Muscle of leg (tissue), 11 donors: ENCODE results near the gene DLG1. TPM values are rescaled to one million over a fixed set of nuclear protein-coding genes. Genes with fewer than 3 reads are reported as not detected.

ENCODE experiments used
- DNase-seq: peaks from one replicate; pipeline ENCODE4 v3.0.0; 2013
- H3K27ac ChIP-seq: one replicate; pipeline ENCODE4 v1.5.1; 2013; ENCODE audit warnings: mild to moderate bottlenecking, low read length, control low read depth
- H3K27me3 ChIP-seq: one replicate; pipeline ENCODE4 v1.6.1; 2013; ENCODE audit warnings: low read length; ENCODE audit not compliant: control insufficient read depth, insufficient read depth
- H3K36me3 ChIP-seq: one replicate; pipeline ENCODE4 v1.6.1; 2013; ENCODE audit warnings: low read length; ENCODE audit not compliant: control insufficient read depth, insufficient read depth
- H3K4me1 ChIP-seq: one replicate; pipeline ENCODE4 v1.6.1; 2013; ENCODE audit warnings: low read length; ENCODE audit not compliant: control insufficient read depth, insufficient read depth
- H3K4me3 ChIP-seq: one replicate; pipeline ENCODE4 v1.5.1; 2013; ENCODE audit warnings: low read length, control low read depth
- H3K9me3 ChIP-seq: replicated peaks from 2 replicates; pipeline ENCODE4 v1.6.1; 2013; ENCODE audit warnings: low read depth, low read length; ENCODE audit not compliant: control insufficient read depth
- WGBS: methylation state at CpG from one replicate; pipeline ENCODE4 v1.1.5; 2013; ENCODE audit warnings: missing lambda C conversion rate; ENCODE audit not compliant: insufficient coverage; 5-methylcytosine and 5-hydroxymethylcytosine counted together
- polyA plus RNA-seq, 8 donors: library from polyadenylated mRNA; unstranded; fragments of 120-200 nt; gene quantifications; one replicate each; pipeline versions ENCODE4 v1.2.1 to v1.2.3, GENCODE V29; 2013; ENCODE audit warnings: inconsistent platforms in 1 of 8, low replicate concordance in 1 of 8; ENCODE audit not compliant: insufficient read length in 8 of 8, insufficient read depth in 1 of 8
- total RNA-seq: library from RNA; stranded (reverse); fragments of 120-200 nt; gene quantifications from one replicate; pipeline ENCODE4 v1.2.4, GENCODE V29; 2013

Gene DLG1
- total and polyA plus RNA-seq, 9 donors, result 27.7 to 47.3 (median 39.0) TPM

- WGBS, result 84% methylated on average over 2 of the region's 3 CpGs
- Histone ChIP-seq H3K4me3 (no peak overlapping the region), H3K27ac (no peak overlapping the region), H3K9me3 (no peaks in the 10 kb centered on the region), H3K4me1 (peaks cover 6% of the 10 kb centered on the region), H3K27me3 (no peaks in the 10 kb centered on the region), H3K36me3 (no peaks in the 10 kb centered on the region)
- DNase-seq, result no peak
Measured at GRCh38 chr3:197302696-197303341, 4.4 kb upstream of the DLG1 start.

GRCh38 chr3:197302033-197302432 lies 3.6 kb upstream of the DLG1 start:
- no peak overlapping the region for H3K27ac ChIP-seq
- H3K9me3 ChIP-seq, result no peaks in the 10 kb centered on the region
- no peaks in the 10 kb centered on the region for H3K27me3 ChIP-seq
- DNase-seq, result no peak
- WGBS, result 83% methylated on average over 1 of the region's 3 CpGs
- peaks cover 6% of the 10 kb centered on the region for H3K4me1 ChIP-seq
- no peaks in the 10 kb centered on the region for H3K36me3 ChIP-seq
- H3K4me3 ChIP-seq, result no peak overlapping the region

GRCh38 chr3:197300361-197300760 lies 1.9 kb upstream of the DLG1 start:
- H3K4me3 ChIP-seq, result no peak overlapping the region
- no peaks in the 10 kb centered on the region for H3K27me3 ChIP-seq
- DNase-seq, result no peak
- H3K27ac ChIP-seq, result no peak overlapping the region
- H3K36me3 ChIP-seq, result no peaks in the 10 kb centered on the region
- H3K4me1 ChIP-seq, result peaks cover 6% of the 10 kb centered on the region
- 82% methylated on average over 6 of the region's 7 CpGs for WGBS
- H3K9me3 ChIP-seq, result no peaks in the 10 kb centered on the region

- peak overlapping the region; percentile 38 for H3K27ac ChIP-seq
- no peaks in the 10 kb centered on the region for H3K27me3 ChIP-seq
- H3K4me1 ChIP-seq, result peaks cover 6% of the 10 kb centered on the region
- no peaks in the 10 kb centered on the region for H3K9me3 ChIP-seq
- 11% methylated on average over 28 of the region's 42 CpGs for WGBS
- peak; percentile 31 for DNase-seq
- peak overlapping the region; percentile 82 for H3K4me3 ChIP-seq
- H3K36me3 ChIP-seq, result no peaks in the 10 kb centered on the region
Measured at GRCh38 chr3:197298945-197299854, 788 bp upstream of the DLG1 start.

- Histone ChIP-seq H3K36me3 (peaks cover 3% of the 10 kb centered on the region), H3K27me3 (no peaks in the 10 kb centered on the region), H3K27ac (peak overlapping the region; percentile 90), H3K4me3 (peak overlapping the region; percentile 82), H3K9me3 (no peaks in the 10 kb centered on the region), H3K4me1 (peaks cover 6% of the 10 kb centered on the region)
- DNase-seq, result peak; percentile 95
- WGBS, result 0% methylated on average over 76 of the region's 100 CpGs
Measured at GRCh38 chr3:197297476-197298340, 704 bp downstream of the DLG1 start.

GRCh38 chr3:197297002-197297401 lies 1.4 kb downstream of the DLG1 start:
- 0% methylated on average over 7 of the region's 15 CpGs for WGBS
- peak overlapping the region; percentile 63 for H3K27ac ChIP-seq
- no peaks in the 10 kb centered on the region for H3K27me3 ChIP-seq
- no peak for DNase-seq
- H3K9me3 ChIP-seq, result no peaks in the 10 kb centered on the region
- peaks cover 3% of the 10 kb centered on the region for H3K36me3 ChIP-seq
- peak overlapping the region; percentile 82 for H3K4me3 ChIP-seq
- H3K4me1 ChIP-seq, result peaks cover 6% of the 10 kb centered on the region

GRCh38 chr3:197296545-197296944 lies 1.9 kb downstream of the DLG1 start:
- Histone ChIP-seq H3K4me1 (peaks cover 6% of the 10 kb centered on the region), H3K36me3 (peaks cover 3% of the 10 kb centered on the region), H3K4me3 (peak overlapping the region; percentile 82), H3K27me3 (no peaks in the 10 kb centered on the region), H3K27ac (no peak overlapping the region), H3K9me3 (no peaks in the 10 kb centered on the region)
- no CpG with 5 or more reads among the region's 2 CpGs for WGBS
- DNase-seq, result no peak

GRCh38 chr3:197295871-197296270 lies 2.5 kb downstream of the DLG1 start:
- peaks cover 3% of the 10 kb centered on the region for H3K36me3 ChIP-seq
- no peak overlapping the region for H3K4me3 ChIP-seq
- H3K27ac ChIP-seq, result no peak overlapping the region
- no CpG with 5 or more reads among the region's 2 CpGs for WGBS
- H3K4me1 ChIP-seq, result peaks cover 6% of the 10 kb centered on the region
- no peaks in the 10 kb centered on the region for H3K9me3 ChIP-seq
- DNase-seq, result no peak
- no peaks in the 10 kb centered on the region for H3K27me3 ChIP-seq

- WGBS, result 78% methylated on average over 1 of the region's 4 CpGs
- H3K27me3 ChIP-seq, result no peaks in the 10 kb centered on the region
- no peak overlapping the region for H3K4me3 ChIP-seq
- peaks cover 6% of the 10 kb centered on the region for H3K36me3 ChIP-seq
- H3K4me1 ChIP-seq, result peaks cover under 1% of the 10 kb centered on the region
- H3K27ac ChIP-seq, result no peak overlapping the region
- DNase-seq, result no peak
- no peaks in the 10 kb centered on the region for H3K9me3 ChIP-seq
Measured at GRCh38 chr3:197293605-197294237, 4.7 kb downstream of the DLG1 start.
